ENCODE measurements around the gene ERP44. TPM values are rescaled to one million over a fixed set of nuclear protein-coding genes. Genes with fewer than 3 reads are reported as not detected.

The ERP44 gene
- total and polyA plus RNA-seq, 8 donors, result 24.7 to 37.3 (median 31.5) TPM

DNA sequence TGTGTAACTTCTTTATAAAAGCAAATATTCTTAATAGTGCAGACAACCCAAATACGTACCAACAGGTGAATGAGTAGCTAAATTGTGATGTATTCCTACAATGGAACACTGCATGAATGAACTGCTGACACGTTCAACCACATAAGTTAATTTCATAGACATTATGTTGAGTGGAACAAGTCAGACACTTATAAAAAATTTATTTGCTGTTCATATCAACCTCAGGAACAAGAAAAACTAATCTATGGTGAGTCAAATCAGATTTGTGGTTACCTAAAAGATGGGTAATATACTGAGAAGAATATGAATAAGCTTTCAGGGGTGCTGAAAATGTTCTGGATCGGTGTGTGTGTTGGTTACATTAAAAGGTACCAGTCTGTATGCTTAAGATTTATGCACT, 35.9 kb upstream of the ERP44 start:
- Histone ChIP-seq H3K27me3 (no peaks in the 10 kb centered on the region), H3K9me3 (no peaks in the 10 kb centered on the region), H3K36me3 (peaks cover 0 to 13% of the 10 kb centered on the region in 2 donors), H3K4me3 (no peak overlapping the region), H3K4me1 (no peaks in the 10 kb centered on the region), H3K27ac (no peak overlapping the region)
- DNase-seq, result no peak
- TF ChIP-seq, protein P1, sequence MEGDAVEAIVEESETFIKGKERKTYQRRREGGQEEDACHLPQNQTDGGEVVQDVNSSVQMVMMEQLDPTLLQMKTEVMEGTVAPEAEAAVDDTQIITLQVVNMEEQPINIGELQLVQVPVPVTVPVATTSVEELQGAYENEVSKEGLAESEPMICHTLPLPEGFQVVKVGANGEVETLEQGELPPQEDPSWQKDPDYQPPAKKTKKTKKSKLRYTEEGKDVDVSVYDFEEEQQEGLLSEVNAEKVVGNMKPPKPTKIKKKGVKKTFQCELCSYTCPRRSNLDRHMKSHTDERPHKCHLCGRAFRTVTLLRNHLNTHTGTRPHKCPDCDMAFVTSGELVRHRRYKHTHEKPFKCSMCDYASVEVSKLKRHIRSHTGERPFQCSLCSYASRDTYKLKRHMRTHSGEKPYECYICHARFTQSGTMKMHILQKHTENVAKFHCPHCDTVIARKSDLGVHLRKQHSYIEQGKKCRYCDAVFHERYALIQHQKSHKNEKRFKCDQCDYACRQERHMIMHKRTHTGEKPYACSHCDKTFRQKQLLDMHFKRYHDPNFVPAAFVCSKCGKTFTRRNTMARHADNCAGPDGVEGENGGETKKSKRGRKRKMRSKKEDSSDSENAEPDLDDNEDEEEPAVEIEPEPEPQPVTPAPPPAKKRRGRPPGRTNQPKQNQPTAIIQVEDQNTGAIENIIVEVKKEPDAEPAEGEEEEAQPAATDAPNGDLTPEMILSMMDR (IDR thresholded peaks at IDR 0.05), result no peak
- no peak for ATAC-seq
- intact Hi-C loops (cut with DNase I), result no loop called here

DNA sequence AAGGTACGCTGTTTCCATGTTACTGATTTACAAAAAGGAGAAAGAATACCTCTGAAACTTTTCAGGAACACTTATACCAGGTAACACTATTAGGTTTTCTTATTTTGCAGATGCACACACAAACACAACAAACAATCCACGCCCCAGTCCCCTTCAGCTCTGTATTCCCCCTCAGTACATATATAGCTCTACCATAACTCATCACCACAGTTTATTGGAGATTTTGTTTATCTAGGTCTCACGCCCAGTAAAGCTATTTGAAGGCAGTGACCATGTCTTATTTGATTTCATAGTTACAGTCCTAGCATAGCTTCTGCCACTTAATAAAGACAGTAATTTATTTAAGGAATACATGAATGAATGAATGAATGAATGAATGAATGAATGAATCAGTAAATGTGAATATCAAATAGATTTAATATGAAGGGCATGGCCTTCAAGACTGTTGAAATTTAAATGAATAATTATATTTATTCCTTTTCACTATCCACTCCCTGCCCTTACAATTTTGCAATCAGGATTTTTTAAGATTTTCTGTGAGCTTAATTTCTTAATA, 33.2 kb upstream of the ERP44 start:
- H3K4me1 ChIP-seq, result no peaks in the 10 kb centered on the region
- ATAC-seq (no peak), DNase-seq (no peak)
- no peak overlapping the region for H3K27ac ChIP-seq
- peaks cover 0 to 16% of the 10 kb centered on the region in 2 donors for H3K36me3 ChIP-seq
- intact Hi-C loops (cut with DNase I), result no loop called here
- H3K27me3 ChIP-seq, result no peaks in the 10 kb centered on the region
- TF ChIP-seq, protein P1 (IDR thresholded peaks at IDR 0.05), result no peak
- H3K9me3 ChIP-seq, result no peaks in the 10 kb centered on the region
- no peak overlapping the region for H3K4me3 ChIP-seq

DNA sequence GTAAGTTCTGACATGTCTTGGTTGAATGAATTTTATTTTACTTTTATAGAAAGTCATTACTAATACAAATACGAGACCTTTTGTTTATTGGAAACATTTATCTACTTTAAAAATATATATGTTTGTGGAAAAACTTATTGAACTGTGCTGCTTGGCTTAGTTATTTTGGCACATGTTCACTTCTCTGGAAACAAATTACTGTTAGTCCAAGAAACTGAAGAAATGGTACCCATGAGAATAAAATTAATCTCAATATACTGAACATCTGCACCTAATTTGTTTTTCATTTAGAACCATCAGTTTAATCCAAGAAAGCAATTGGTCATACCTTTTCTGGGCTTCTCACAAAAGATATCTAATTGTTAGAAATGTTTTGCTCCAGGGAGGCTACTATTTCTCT, 32.4 kb upstream of the ERP44 start:
- Histone ChIP-seq H3K27ac (no peak overlapping the region), H3K4me3 (no peak overlapping the region), H3K27me3 (no peaks in the 10 kb centered on the region), H3K4me1 (no peaks in the 10 kb centered on the region), H3K9me3 (no peaks in the 10 kb centered on the region), H3K36me3 (peaks cover 0 to 16% of the 10 kb centered on the region in 2 donors)
- TF ChIP-seq, protein P1 (IDR thresholded peaks at IDR 0.05), result no peak
- ATAC-seq, result no peak
- intact Hi-C loops (cut with DNase I), result no loop called here
- no peak for DNase-seq

DNA sequence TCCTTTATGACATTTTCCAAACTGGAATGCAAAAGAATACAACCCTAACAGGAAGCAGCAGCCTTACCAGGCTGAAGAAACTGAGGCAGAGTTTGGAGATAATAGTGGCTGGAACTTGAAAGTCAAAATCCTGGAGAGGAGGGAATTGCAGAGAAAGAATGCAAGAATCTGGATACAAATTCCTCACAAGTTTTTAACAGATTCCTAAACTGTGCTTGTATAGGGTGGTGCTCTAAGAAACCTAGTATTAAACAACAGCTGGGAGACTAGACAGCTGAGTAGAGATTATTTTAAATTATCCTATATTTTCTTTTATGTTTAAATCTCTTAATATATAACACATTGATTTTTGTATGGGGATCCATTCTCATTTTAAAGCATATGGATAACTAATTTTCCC, 31.0 kb upstream of the ERP44 start:
- Histone ChIP-seq H3K27ac (no peak overlapping the region), H3K4me1 (no peaks in the 10 kb centered on the region), H3K4me3 (no peak overlapping the region), H3K27me3 (no peaks in the 10 kb centered on the region), H3K9me3 (no peaks in the 10 kb centered on the region), H3K36me3 (peaks cover 0 to 16% of the 10 kb centered on the region in 2 donors)
- ATAC-seq, result no peak
- intact Hi-C loops (cut with DNase I), result no loop called here
- TF ChIP-seq, protein P1 (IDR thresholded peaks at IDR 0.05), result no peak
- DNase-seq, result no peak

DNA sequence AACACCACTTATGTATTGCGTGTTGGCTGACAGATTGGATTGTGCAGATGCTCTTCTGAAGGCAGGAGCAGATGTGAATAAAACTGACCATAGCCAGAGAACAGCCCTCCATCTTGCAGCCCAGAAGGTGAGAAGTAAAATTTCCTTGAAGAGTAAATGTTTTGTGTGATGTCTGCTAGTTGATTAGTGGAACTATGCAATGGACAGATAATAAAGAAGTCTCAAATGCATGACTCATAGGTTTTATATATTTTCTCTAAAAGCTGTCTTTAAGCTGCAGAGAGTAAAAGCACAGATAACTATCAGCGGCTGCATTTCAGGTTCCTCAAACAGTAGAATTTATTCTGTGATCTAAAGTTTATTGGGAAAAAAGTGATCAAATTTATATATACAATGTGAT, 27.6 kb upstream of the ERP44 start:
- Histone ChIP-seq H3K36me3 (peaks cover 0 to 8% of the 10 kb centered on the region in 2 donors), H3K4me1 (no peaks in the 10 kb centered on the region), H3K9me3 (no peaks in the 10 kb centered on the region), H3K4me3 (no peak overlapping the region), H3K27me3 (no peaks in the 10 kb centered on the region), H3K27ac (no peak overlapping the region)
- TF ChIP-seq, protein P1 (IDR thresholded peaks at IDR 0.05), result no peak
- DNase-seq (no peak), ATAC-seq (no peak)
- intact Hi-C loops (cut with DNase I), result no loop called here

All from left lung (tissue), 10 donors.